Caco-2 (cell line): ENCODE data around the gene PIP4K2B. TPM values are rescaled to one million over a fixed set of nuclear protein-coding genes. Genes with fewer than 3 reads are reported as not detected.

ENCODE experiments used
- BruUV-seq: library from RNA; stranded (reverse); fragments of 400-500 nt; replicated peaks from 2 replicates; lab custom pipeline; 2021; lab: Mats Ljungman, UMichigan
- CTCF ChIA-PET: fragments of 300-600 bp; sonication (Branson Sonifier 250); formaldehyde crosslinking; loops from one replicate; lab custom pipeline; 2022; ENCODE audit warnings: antibody characterized with exemption; lab: Charles Lee
- POLR2A ChIA-PET: fragments of 300-600 bp; sonication (Branson Sonifier 250); formaldehyde crosslinking; loops from one replicate; lab custom pipeline; 2022; ENCODE audit warnings: antibody characterized with exemption; lab: Charles Lee
- DNase-seq, 2 experiments: peaks; one replicate each; pipeline versions ENCODE4 v3.0.0 to v3.0.0-alpha.2; 2020 to 2022
- H3K27me3 ChIP-seq: replicated peaks from 2 replicates; pipeline ENCODE4 v1.6.0; 2011; ENCODE audit warnings: low read length; ENCODE audit not compliant: control insufficient read depth, insufficient read depth
- H3K36me3 ChIP-seq: 2 replicates; pipeline ENCODE4 v1.5.1; 2011; ENCODE audit warnings: low read length; ENCODE audit not compliant: control insufficient read depth, insufficient read depth
- H3K4me1 ChIP-seq: fragments of 250-450 bp; sonication (Bioruptor Pico); 2 replicates; pipeline ENCODE4 v1.5.1; 2020; ENCODE audit warnings: mild to moderate bottlenecking
- H3K4me3 ChIP-seq: 2 replicates; pipeline ENCODE4 v1.5.1; 2011; ENCODE audit warnings: low read depth, mild to moderate bottlenecking, control low read depth, low read length
- H3K9me3 ChIP-seq: fragments of 250-450 bp; sonication (Bioruptor Pico); 2 replicates; pipeline ENCODE4 v1.5.1; 2020; ENCODE audit warnings: mild to moderate bottlenecking, moderate library complexity
- H3K27ac Mint-ChIP-seq: one replicate; pipeline ENCODE4 v1.8.0; 2022; ENCODE audit warnings: mixed read lengths; ENCODE audit not compliant: unreplicated experiment
- H3K27me3 Mint-ChIP-seq: one replicate; pipeline ENCODE4 v1.8.0; 2022; ENCODE audit warnings: mixed read lengths; ENCODE audit not compliant: insufficient read depth, unreplicated experiment
- H3K36me3 Mint-ChIP-seq: one replicate; pipeline ENCODE4 v1.8.0; 2022; ENCODE audit warnings: mild to moderate bottlenecking, mixed read lengths; ENCODE audit not compliant: insufficient read depth, unreplicated experiment
- H3K4me1 Mint-ChIP-seq: one replicate; pipeline ENCODE4 v1.8.0; 2022; ENCODE audit warnings: low read depth, mixed read lengths; ENCODE audit not compliant: unreplicated experiment
- H3K4me3 Mint-ChIP-seq: one replicate; pipeline ENCODE4 v1.8.0; 2022; ENCODE audit warnings: mild to moderate bottlenecking, moderate library complexity, mixed read lengths; ENCODE audit not compliant: unreplicated experiment
- H3K9me3 Mint-ChIP-seq: one replicate; pipeline ENCODE4 v1.8.0; 2022; ENCODE audit warnings: mixed read lengths; ENCODE audit not compliant: unreplicated experiment
- CTCF ChIP-seq, 2 experiments: fragments of 200-600 bp in 1 of 2; IDR thresholded peaks; 1 replicate in 1 of 2; 2 replicates in 1 of 2; pipeline versions ENCODE4 v1.5.1 to v1.8.0; 2011 to 2022; ENCODE audit warnings: antibody characterized with exemption in 1 of 2, control low read depth in 1 of 2, inconsistent platforms in 1 of 2, low read depth in 1 of 2, low read length in 1 of 2, mild to moderate bottlenecking in 1 of 2, moderate library complexity in 1 of 2; ENCODE audit not compliant: insufficient read depth in 1 of 2, severe bottlenecking in 1 of 2, unreplicated experiment in 1 of 2
- intact Hi-C: fragments of 100-400 bp; cut with micrococcal nuclease; formaldehyde crosslinking; loops from one replicate; pipeline ENCODE4 v1.10.0; 2022; ENCODE audit not compliant: unreplicated experiment
- total RNA-seq: library from RNA; stranded (reverse); gene quantifications from 2 replicates; pipeline ENCODE4 v1.2.3, GENCODE V29; 2022

The PIP4K2B gene
- total RNA-seq, 1 experiment from 2014 or later: 39.6 TPM

GRCh38 chr17:38719943-38720641 is 79.3 kb downstream of the PIP4K2B start:
- Mint-ChIP-seq H3K9me3 (no peaks in the 10 kb centered on the region), H3K36me3 (peaks cover 30% of the 10 kb centered on the region), H3K4me3 (peak overlapping the region; percentile 64), H3K4me1 (peaks cover 14% of the 10 kb centered on the region), H3K27ac (peak overlapping the region; percentile 60), H3K27me3 (no peaks in the 10 kb centered on the region)
- H3K4me1 ChIP-seq: peaks cover 7% of the 10 kb centered on the region; the same call in 1 of the 2 replicates
- no peaks in the 10 kb centered on the region for H3K9me3 ChIP-seq
- ChIA-PET POLR2A (no interaction called here), CTCF (no interaction called here)
- no peak for TF ChIP-seq CTCF (IDR thresholded peaks at IDR 0.05; ENCODE audit: insufficient read depth in 1 of 2, low read depth in 1 of 2, low read length in 1 of 2, severe bottlenecking in 1 of 2, unreplicated experiment in 1 of 2)
- H3K4me3 ChIP-seq: no peak overlapping the region
- no TSS peak for BruUV-seq
- DNase-seq: peak in 1 of 2 experiments; percentile 65
- no peaks in the 10 kb centered on the region for H3K27me3 ChIP-seq
- intact Hi-C loops: loop anchor here (2.0 kb wide), 1 partner anchor 17 kb away; no protein-coding TSS in a partner anchor
- peaks cover 10% of the 10 kb centered on the region for H3K36me3 ChIP-seq

DNA sequence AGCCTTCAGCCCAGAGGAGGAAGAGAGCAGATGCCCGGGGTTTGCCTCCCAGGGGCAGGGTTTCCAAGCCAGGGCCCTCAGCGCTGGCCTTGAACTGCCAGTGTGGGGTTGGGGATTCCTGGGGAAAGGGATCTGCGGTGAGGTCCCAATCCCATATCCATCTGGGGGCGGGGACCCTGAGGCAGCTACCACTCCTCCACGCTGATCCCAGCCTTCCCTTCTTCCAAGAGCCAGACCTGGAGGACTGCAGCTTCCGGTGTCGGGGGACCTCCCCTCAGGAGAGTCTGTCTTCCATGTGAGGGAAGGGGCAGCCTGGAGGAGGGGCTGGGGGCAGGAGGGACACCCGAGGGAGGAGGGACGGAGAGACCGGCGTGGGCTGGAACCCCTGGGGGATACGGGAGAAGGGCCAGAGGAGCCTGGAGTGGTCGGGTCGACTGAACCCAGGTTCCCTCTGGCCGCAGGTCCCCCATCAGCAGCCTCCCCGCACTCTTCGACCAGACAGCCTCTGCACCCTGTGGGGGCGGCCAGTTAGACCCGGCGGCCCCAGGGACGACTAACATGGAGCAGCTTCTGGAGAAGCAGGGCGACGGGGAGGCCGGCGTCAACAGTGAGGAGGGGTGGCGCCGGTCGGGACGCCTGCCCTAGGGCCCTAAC is 79.9 kb downstream of the PIP4K2B start:
- DNase-seq: no peak
- peaks cover 7% of the 10 kb centered on the region; the same call in 1 of the 2 replicates for H3K4me1 ChIP-seq
- H3K9me3 Mint-ChIP-seq: no peaks in the 10 kb centered on the region
- intact Hi-C loops: loop anchor here (2.0 kb wide), 1 partner anchor 17 kb away; no protein-coding TSS in a partner anchor
- TF ChIP-seq CTCF (IDR thresholded peaks at IDR 0.05; ENCODE audit: insufficient read depth in 1 of 2, low read depth in 1 of 2, low read length in 1 of 2, severe bottlenecking in 1 of 2, unreplicated experiment in 1 of 2): no peak
- H3K27me3 Mint-ChIP-seq: no peaks in the 10 kb centered on the region
- no peaks in the 10 kb centered on the region for H3K9me3 ChIP-seq
- H3K27ac Mint-ChIP-seq: peak overlapping the region; percentile 71
- BruUV-seq: no TSS peak
- no peaks in the 10 kb centered on the region for H3K27me3 ChIP-seq
- POLR2A ChIA-PET: interaction anchor here (1.0 kb wide), 1 partner anchor 8 kb away, joined by 3 read pairs; no protein-coding TSS in a partner anchor
- CTCF ChIA-PET: interaction anchor here (1.2 to 1.4 kb wide), 2 partner anchors 16 to 42 kb away, joined by 5 to 10 read pairs; no protein-coding TSS in a partner anchor
- peak overlapping the region; percentile 64 for H3K4me3 Mint-ChIP-seq
- no peak overlapping the region for H3K4me3 ChIP-seq
- peaks cover 14% of the 10 kb centered on the region for H3K4me1 Mint-ChIP-seq
- peaks cover 30% of the 10 kb centered on the region for H3K36me3 Mint-ChIP-seq
- H3K36me3 ChIP-seq: peaks cover 10% of the 10 kb centered on the region

DNA sequence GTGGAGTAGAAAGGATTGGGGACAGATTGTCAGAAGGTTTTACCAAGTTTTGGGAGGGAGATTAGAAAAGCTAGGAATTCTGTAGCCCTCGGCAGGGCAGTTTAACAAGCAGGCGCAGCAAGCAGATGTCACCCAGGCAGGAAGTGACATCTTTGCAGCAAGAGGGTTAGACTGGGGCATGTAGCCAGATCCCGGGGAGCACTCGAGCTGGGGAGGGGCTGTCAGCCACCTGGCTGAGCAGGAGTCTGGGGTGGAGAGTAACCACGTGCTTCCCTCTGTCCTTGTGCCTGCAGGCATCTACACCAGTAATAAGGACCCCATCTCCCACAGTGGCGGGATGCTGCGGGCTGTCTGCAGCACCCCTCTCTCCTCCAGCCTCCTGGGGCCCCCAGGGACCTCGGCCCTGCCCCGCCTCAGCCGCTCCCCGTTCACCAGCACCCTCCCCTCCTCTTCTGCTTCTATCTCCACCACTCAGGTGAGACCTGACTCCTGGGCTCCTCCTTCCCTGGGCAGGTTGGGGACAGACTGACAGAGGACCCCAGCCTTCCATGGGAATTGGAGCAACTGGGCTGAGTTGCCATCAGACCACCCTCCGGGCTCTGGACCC is 82.1 kb downstream of the PIP4K2B start:
- Mint-ChIP-seq H3K27me3 (no peaks in the 10 kb centered on the region), H3K4me3 (no peak overlapping the region), H3K27ac (peak overlapping the region; percentile 29), H3K36me3 (peaks cover 36% of the 10 kb centered on the region), H3K4me1 (peaks cover 14% of the 10 kb centered on the region), H3K9me3 (no peaks in the 10 kb centered on the region)
- no peaks in the 10 kb centered on the region for H3K9me3 ChIP-seq
- intact Hi-C loops: no loop called here
- H3K4me3 ChIP-seq: no peak overlapping the region
- H3K27me3 ChIP-seq: no peaks in the 10 kb centered on the region
- peaks cover 7% of the 10 kb centered on the region; the same call in 1 of the 2 replicates for H3K4me1 ChIP-seq
- H3K36me3 ChIP-seq: peaks cover 12% of the 10 kb centered on the region
- POLR2A ChIA-PET: no interaction called here
- no TSS peak for BruUV-seq
- TF ChIP-seq CTCF (IDR thresholded peaks at IDR 0.05; ENCODE audit: insufficient read depth in 1 of 2, low read depth in 1 of 2, low read length in 1 of 2, severe bottlenecking in 1 of 2, unreplicated experiment in 1 of 2): no peak
- CTCF ChIA-PET: no interaction called here
- no peak for DNase-seq
